Stimulated activated naive CD8-positive, alpha-beta T cell treated with anti-CD3 and anti-CD28 coated beads, Interleukin-15, amount 100 ng/mL, for 72 hours (primary cell): ENCODE measurements around the gene PKP4.
A peak's percentile ranks its signal among the peaks of the same experiment; 100 is the strongest.

Experiments
- ATAC-seq: fragments of 150-1000 bp; cut with Tn5 transposase; 2 replicates; pipeline ENCODE4 v1.10.0; 2021; ENCODE audit warnings: mild to moderate bottlenecking, moderate library complexity
- DNase-seq, 2 donors: peaks; one replicate each; pipeline ENCODE4 v3.0.0; 2021 to 2022
- H3K27ac Mint-ChIP-seq, 2 donors: one replicate each; pipeline ENCODE4 v1.8.0; 2022; ENCODE audit warnings: mild to moderate bottlenecking in 2 of 2, mixed read lengths in 2 of 2, moderate library complexity in 2 of 2
- H3K27me3 Mint-ChIP-seq: one replicate; pipeline ENCODE4 v1.8.0; 2022; ENCODE audit warnings: mixed read lengths
- H3K4me1 Mint-ChIP-seq: one replicate; pipeline ENCODE4 v1.8.0; 2022; ENCODE audit warnings: mild to moderate bottlenecking, mixed read lengths
- H3K4me3 Mint-ChIP-seq, 2 donors: one replicate each; pipeline ENCODE4 v1.8.0; 2022; ENCODE audit warnings: mild to moderate bottlenecking in 2 of 2, mixed read lengths in 2 of 2, moderate library complexity in 1 of 2
- H3K9me3 Mint-ChIP-seq, 2 donors: one replicate each; pipeline ENCODE4 v1.8.0; 2022; ENCODE audit warnings: mixed read lengths in 2 of 2

PKP4 gene

DNA sequence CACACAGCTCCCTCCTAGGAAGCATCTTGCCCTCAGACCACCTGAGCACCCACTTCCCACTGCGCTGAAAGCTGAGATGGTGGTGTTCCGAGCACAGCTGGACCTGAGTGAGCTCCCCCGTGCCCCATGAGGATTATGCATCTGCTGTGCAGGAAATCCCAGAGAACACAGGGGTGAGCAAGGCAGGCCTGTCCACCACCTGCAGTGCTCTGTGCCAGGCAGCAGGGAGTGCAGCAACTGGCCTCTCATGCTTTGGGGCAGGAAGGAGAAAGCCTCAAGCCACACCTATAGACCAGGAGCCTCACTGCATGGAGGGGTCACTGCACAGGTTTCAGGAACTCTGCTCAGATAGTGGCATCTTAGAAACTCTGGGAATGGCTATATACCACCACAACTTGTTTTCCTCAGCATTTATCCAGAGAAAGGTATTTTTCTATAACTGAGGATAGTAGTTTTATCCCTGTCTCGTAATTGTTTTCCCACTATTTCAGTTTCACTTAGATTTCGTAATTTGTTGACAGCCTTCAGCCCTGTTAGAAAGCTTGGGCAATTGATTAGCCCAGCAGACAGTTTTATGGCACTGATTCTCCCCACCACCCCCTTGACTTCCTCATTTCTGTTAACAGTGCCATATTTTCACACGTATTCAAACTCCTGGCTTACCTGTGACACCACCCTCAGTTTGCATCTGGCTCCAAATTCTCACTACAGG is 194.1 kb downstream of the PKP4 start:
- no peak for ATAC-seq
- H3K9me3 Mint-ChIP-seq = no peaks in the 10 kb centered on the region
- DNase-seq = no peak
- H3K27me3 Mint-ChIP-seq = no peaks in the 10 kb centered on the region
- no peak overlapping the region for H3K4me3 Mint-ChIP-seq
- no peaks in the 10 kb centered on the region for H3K4me1 Mint-ChIP-seq
- H3K27ac Mint-ChIP-seq = peak overlapping the region in 1 of 2 donors; percentile 14

DNA sequence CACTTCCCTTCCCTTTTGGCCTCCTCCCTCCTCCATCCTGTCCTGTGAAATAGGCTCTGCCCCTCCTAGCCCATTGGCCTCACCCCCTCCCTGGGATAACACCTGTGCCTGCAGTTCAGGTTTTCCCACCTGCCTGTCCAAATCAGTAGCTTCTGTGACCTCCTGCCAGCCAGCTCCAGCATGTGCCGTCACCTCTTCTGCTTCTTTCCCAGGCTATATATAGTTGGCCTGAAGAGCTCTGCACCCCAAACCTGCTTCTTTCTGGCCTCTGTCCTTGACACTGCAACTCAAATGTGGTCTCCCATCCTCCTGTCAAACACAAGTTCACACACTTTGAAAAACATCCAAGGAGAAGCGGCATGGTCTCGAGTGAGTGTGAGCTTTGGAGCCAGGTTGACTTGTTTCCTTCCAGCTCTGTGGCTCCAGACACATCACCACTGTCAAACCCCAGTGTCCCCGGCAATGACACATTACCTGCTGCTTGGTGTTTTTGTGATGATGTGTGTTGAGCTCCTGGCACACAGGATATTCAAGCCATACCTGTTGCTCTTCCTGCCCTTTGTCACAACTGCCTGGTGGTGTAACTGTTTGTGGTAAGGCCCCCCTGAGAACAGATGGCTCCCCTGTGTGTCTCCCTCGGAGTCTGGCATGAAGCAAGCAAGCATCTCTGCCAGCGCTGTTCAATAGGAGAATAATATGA is 194.8 kb downstream of the PKP4 start:
- ATAC-seq (no peak), DNase-seq (no peak)
- Mint-ChIP-seq H3K9me3 (no peaks in the 10 kb centered on the region), H3K27ac (peak overlapping the region in 1 of 2 donors; percentile 37), H3K4me1 (no peaks in the 10 kb centered on the region), H3K27me3 (no peaks in the 10 kb centered on the region), H3K4me3 (no peak overlapping the region)

DNA sequence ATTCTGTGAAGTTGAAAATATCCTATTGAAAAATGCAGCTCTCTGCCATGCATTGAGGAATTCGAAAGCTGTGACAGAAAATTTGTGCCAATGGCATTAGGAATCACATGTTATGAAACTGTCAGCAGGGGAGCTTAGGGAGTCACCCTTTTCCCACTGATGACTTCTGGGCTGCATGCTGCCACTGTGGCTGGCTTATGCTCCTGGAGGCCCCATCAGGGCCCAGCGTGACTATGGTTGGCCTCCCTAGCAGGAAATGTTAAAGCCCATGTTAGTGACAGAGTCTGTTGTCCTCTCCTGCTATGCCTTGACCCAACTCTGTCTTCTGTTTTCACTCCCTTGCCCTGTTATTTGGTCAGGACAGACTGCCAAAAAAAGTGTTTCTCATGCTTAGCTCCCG is 198.9 kb downstream of the PKP4 start:
- Mint-ChIP-seq H3K27me3 (no peaks in the 10 kb centered on the region), H3K27ac (peak overlapping the region in 1 of 2 donors; percentile 41), H3K4me3 (no peak overlapping the region), H3K4me1 (no peaks in the 10 kb centered on the region), H3K9me3 (no peaks in the 10 kb centered on the region)
- ATAC-seq (no peak), DNase-seq (no peak)

DNA sequence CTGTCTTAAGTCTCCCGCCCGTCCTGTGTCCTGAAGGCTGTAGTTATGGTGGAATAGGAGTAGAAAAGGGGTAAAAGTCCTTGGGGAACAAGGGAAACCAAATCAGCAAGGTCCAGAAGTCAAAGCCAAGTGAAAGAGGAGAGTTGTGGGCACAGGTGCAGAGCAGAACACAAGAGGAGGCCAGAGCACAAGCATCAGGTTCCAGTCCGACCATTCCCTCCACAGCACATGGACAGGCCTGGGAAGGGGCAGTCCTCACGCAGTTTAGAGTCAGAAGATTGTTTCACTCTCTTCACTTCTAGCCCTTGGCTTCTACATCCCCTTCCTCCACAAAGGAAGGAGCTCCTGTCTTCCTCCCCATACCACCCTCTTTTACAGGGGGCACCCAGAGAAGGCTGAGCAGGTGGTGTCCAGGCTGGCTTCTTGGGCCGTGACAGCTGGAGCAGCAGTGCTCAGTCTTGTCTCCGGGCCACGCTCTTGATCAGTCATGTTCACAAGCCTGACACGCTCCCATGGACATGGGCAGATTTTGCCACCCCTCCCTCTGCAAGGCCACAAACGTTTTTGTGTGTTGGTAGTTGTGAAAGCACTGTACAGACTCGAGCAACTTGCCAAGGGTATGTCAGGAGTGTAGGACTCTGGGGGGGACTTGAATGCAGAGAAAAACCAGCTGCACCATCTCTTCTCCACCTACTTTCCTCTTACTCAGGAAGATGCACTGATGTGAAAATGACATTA is 199.9 kb downstream of the PKP4 start:
- no peaks in the 10 kb centered on the region for H3K9me3 Mint-ChIP-seq
- H3K4me3 Mint-ChIP-seq = no peak overlapping the region
- no peak for DNase-seq
- H3K4me1 Mint-ChIP-seq = no peaks in the 10 kb centered on the region
- peak overlapping the region in 1 of 2 donors; percentile 36 for H3K27ac Mint-ChIP-seq
- H3K27me3 Mint-ChIP-seq = no peaks in the 10 kb centered on the region
- ATAC-seq = no peak

DNA sequence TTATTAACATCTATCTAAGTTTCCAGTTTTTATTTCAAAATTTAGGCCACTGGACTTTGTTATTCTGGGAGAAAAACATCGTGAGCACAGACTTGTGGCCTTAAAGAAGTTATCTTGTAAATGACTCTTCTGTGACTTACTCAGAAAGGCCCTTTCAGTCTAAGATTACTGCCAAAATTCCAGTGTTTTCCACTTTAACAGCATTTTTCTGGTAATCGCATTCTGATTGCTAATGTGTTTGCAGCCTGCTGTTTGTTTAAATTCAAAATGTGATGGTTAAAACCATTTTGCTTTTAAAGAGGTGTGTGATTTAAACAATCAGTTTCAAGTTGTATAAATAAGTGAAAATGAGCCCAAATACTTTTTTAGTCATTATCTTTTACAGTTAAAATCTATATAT is 201.6 kb downstream of the PKP4 start:
- Mint-ChIP-seq H3K27me3 (no peaks in the 10 kb centered on the region), H3K4me3 (no peak overlapping the region), H3K27ac (no peak overlapping the region), H3K9me3 (no peaks in the 10 kb centered on the region), H3K4me1 (no peaks in the 10 kb centered on the region)
- ATAC-seq = no peak
- DNase-seq = no peak

DNA sequence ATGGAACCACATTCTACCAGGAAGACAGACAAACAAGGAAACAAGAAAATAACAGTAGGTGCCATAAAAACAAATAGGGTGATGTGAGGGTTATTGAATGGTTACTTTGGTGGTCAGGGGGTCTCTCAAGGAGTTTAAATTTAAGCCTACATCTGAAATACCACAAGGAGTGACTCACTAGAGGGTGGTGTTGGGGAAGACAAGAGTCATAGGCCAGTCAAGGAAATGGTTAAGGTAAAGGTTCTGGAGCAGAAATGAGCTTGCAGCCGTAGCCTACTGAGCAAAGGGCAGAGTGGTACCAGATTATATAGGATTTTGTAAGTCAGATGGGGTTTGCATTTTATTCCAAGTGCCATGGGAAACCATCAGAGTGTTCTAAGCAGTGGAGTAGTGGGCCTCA is 202.7 kb downstream of the PKP4 start:
- ATAC-seq = peak; percentile 35
- DNase-seq = no peak
- H3K4me3 Mint-ChIP-seq = no peak overlapping the region
- H3K27ac Mint-ChIP-seq = peak overlapping the region in 1 of 2 donors; percentile 23
- H3K9me3 Mint-ChIP-seq = no peaks in the 10 kb centered on the region
- no peaks in the 10 kb centered on the region for H3K27me3 Mint-ChIP-seq
- no peaks in the 10 kb centered on the region for H3K4me1 Mint-ChIP-seq

DNA sequence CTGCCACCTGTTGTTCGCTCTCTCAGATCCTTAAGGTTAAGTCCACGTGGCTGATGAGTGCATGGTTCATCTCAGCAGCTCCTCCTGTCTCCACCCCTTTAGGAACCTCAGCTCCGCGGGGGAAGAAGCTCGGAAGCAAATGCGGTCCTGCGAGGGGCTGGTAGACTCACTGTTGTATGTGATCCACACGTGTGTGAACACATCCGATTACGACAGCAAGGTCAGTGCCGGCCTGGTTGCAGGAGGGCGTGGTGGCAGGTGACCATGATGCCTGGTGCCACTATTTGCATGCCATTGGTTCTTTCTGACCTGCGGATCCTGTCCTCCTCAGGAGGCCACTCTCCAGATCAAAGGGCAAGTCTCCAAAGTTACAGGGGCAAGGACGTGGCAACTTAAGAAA is 204.5 kb downstream of the PKP4 start:
- DNase-seq (no peak), ATAC-seq (no peak)
- Mint-ChIP-seq H3K9me3 (no peaks in the 10 kb centered on the region), H3K27me3 (no peaks in the 10 kb centered on the region), H3K4me1 (no peaks in the 10 kb centered on the region), H3K27ac (no peak overlapping the region), H3K4me3 (no peak overlapping the region)

DNA sequence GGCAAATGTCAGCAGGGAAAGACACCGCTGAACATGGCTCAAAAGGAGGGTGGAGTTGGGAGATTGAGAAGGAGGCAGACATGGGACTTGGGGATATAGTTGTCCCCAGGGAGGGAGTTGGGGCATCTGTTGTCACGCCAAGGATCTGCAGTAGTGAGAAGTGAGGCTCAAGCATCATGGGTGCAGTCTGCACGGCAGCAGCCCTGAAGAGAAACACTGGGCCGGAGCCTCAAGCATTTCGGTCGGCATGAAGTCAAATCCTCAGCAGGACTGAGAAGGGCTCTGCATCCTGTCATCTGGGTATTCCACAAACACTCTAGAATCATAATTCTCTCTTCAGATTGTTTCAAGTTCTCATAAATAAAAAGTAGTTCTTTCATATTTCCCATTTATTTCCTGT is 205.7 kb downstream of the PKP4 start:
- no peaks in the 10 kb centered on the region for H3K27me3 Mint-ChIP-seq
- ATAC-seq (no peak), DNase-seq (no peak)
- H3K27ac Mint-ChIP-seq = no peak overlapping the region
- no peaks in the 10 kb centered on the region for H3K9me3 Mint-ChIP-seq
- H3K4me1 Mint-ChIP-seq = no peaks in the 10 kb centered on the region
- H3K4me3 Mint-ChIP-seq = no peak overlapping the region

DNA sequence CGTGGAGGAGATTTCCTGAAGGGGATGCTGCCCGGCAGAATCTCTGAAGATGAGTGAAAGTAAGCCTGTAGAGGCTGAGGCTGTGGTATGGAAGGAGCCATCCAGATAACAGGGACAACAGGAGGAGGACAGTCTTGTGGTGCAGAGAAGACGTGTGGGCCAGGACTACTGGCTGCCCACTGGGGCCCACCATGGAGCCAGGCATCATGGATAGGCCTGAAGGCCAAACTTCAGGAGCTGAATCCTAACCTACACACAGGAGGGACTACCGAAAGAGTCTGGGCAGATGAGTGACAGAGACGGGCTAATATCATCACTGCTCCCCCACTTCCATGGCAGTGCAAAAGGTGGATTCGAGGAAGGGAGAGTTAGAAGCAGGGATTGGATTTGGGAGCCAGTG is 207.0 kb downstream of the PKP4 start:
- peak; percentile 25 for ATAC-seq

DNA sequence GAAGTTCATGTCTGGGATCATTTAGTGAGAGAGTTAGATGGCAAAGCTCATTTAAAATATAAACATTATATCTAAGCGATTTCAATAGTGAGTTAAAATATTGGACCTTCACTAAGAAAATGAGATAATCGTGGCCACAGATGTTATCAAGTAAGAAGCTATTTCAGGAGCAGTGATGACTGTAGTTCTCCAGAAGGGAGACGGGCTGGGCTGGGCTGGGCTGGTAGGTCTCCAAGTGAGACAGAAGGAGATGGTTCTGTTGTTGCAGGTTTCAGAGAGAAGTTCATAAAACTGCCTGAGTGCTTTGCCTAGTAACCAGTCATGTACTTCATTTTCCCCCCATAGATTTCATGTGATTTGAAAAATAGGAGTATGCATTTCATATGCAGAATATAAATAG is 208.2 kb downstream of the PKP4 start:
- no peak for DNase-seq
- Mint-ChIP-seq H3K27ac (peak overlapping the region in 1 of 2 donors; percentile 24), H3K4me1 (no peaks in the 10 kb centered on the region), H3K9me3 (no peaks in the 10 kb centered on the region), H3K27me3 (no peaks in the 10 kb centered on the region), H3K4me3 (no peak overlapping the region)
- ATAC-seq = no peak

More for the DNA sequence above, 207.0 kb downstream of the PKP4 start:
- no peaks in the 10 kb centered on the region for H3K4me1 Mint-ChIP-seq
- H3K4me3 Mint-ChIP-seq = no peak overlapping the region
- no peaks in the 10 kb centered on the region for H3K27me3 Mint-ChIP-seq
- H3K9me3 Mint-ChIP-seq = no peaks in the 10 kb centered on the region
- no peak overlapping the region for H3K27ac Mint-ChIP-seq
- DNase-seq = no peak

DNA sequence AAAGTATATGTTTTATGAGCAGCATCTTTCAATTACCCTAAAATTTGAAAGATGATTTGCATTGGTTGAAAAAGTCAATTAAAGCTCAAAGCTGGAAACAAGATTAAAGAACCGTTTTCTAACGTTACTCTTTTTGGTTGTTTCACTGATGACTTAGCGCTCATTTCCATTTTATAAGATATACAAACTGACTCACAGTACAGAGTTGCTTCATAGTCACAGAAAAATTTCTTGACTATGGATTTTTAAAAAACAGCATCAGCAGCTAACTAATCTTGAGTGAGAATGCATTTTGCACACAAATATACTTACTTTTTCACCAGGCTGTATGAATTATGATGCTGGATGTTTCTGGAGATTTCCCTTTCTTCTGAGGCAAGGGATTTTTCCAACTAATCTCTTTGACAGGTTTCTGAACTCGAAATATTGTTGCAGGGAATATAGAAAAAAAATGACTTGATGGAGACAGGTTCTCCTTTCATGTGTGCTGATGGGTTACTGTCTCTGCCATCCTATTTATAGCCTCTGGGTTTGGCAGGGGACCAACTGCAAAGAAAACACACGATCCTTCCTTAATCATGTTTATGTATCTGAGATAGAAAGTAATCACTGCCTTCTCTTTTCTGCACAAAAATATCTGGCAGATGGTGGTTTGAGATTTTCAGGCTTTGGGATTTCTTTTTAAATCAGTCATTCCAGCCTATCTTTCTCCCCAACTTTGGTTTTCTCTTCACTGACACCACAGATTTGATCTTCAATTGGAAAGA is 209.0 kb downstream of the PKP4 start:
- no peak for DNase-seq
- no peaks in the 10 kb centered on the region for H3K27me3 Mint-ChIP-seq
- no peak overlapping the region for H3K27ac Mint-ChIP-seq
- no peaks in the 10 kb centered on the region for H3K9me3 Mint-ChIP-seq
- no peak for ATAC-seq
- no peaks in the 10 kb centered on the region for H3K4me1 Mint-ChIP-seq
- H3K4me3 Mint-ChIP-seq = no peak overlapping the region

DNA sequence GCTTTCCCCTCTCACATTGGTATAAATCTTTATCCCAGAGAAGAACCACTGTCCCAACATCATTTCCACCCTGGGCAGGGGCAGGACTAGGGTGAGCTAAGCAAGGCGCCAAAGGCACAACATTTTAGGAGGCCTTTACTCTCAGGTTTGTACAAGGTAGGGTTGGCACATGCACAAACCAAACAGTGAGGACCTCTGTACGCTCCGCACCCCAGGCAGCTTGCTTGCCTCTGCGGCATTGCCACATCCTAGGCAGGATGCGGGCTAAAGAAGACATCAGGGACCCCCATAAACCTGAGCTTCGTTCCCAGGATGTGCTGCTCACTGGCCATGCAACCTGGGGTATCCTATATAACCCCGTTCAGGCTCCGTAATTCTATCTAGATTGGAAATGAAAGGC is 210.2 kb downstream of the PKP4 start:
- no peaks in the 10 kb centered on the region for H3K9me3 Mint-ChIP-seq
- H3K4me1 Mint-ChIP-seq = no peaks in the 10 kb centered on the region
- no peak for DNase-seq
- no peaks in the 10 kb centered on the region for H3K27me3 Mint-ChIP-seq
- no peak for ATAC-seq
- H3K27ac Mint-ChIP-seq = no peak overlapping the region
- H3K4me3 Mint-ChIP-seq = no peak overlapping the region

DNA sequence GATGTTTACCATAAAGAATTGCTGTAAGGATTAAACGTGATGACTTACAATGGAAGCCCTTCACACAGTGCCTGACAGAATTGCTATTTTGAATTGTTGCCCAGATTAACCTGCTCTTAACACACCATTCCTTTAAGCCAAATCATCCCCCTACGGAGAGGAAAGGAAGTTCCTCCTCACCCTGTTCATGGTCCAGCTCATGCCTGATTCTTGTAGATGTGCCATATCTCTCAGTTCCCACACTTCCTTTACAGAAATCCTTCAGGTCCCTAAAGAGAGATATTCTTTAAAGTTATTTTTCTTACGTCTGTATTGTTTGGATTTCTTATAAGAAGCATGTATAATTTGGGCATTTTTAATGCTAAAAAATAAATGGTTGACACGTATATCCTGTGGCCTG is 210.8 kb downstream of the PKP4 start:
- ATAC-seq (no peak), DNase-seq (no peak)
- no peak overlapping the region for H3K27ac Mint-ChIP-seq
- no peak overlapping the region for H3K4me3 Mint-ChIP-seq
- H3K9me3 Mint-ChIP-seq = no peaks in the 10 kb centered on the region
- H3K4me1 Mint-ChIP-seq = no peaks in the 10 kb centered on the region
- H3K27me3 Mint-ChIP-seq = no peaks in the 10 kb centered on the region

DNA sequence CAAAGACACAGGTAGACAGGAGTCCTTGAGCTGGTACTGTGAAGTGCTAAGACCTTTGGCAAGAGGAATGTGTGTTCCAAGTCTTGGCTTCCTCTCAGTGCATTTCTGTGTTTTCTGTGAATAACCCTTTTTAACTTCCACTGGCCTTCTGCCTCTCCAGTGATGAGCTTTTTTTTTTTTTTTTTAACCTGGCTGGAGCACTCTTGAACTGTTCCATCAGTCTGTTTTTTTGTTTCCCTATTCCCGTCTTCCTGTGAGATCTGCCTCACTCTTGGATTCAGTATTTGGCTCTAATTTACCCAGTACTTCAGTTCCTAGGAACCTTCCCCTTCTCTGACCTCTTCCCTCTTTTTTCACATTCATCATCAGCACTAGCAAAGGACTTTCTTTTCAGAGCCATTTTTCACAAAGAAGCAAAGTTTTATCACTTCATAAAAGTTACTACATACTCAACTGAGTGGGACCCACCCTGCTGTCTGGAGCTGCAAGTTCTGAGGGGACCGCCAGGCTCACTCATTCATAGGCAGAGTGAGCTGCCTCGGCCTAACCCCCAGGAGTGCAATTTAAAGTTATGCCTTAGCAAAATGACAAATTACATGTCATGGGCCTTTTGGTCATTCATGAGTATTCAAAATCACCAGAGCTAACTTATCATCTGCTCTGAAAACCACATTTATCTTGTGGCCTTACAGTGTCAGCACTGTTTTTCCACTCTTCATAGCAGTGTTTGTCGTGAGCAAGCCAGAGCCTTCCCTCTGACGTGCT is 211.4 kb downstream of the PKP4 start:
- Mint-ChIP-seq H3K27ac (no peak overlapping the region), H3K4me3 (no peak overlapping the region), H3K4me1 (no peaks in the 10 kb centered on the region), H3K27me3 (no peaks in the 10 kb centered on the region), H3K9me3 (no peaks in the 10 kb centered on the region)
- ATAC-seq = no peak
- DNase-seq = no peak

DNA sequence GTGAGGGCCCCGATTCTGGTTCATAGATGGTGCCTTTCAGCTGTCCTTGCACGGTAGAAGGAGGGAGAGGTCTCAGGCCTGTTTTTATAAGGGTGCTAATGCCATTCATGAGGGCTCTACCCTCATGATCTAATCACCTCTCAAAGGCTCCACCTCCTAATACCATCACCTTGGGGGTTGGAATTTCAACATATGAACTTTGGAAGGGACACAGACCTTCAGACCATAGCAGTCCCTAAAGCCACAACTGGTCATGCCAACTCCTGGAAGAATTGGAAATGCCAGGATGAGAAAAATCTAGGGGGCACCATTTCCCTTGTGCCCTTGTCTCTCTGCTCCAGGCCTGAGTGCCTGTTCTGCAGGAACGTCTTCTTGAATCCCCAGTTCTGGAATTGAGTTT is 213.5 kb downstream of the PKP4 start:
- Mint-ChIP-seq H3K4me3 (no peak overlapping the region), H3K27ac (no peak overlapping the region), H3K4me1 (no peaks in the 10 kb centered on the region), H3K27me3 (no peaks in the 10 kb centered on the region), H3K9me3 (no peaks in the 10 kb centered on the region)
- no peak for ATAC-seq
- no peak for DNase-seq
